Measurements from ENCODE around the gene KCNQ1OT1. TPM values are rescaled to one million over a fixed set of nuclear protein-coding genes. Genes with fewer than 3 reads are reported as not detected.

KCNQ1OT1 gene
- total RNA-seq, 2 donors from 2014 or later = 2.3 to 3.3 TPM

GRCh38 chr11:2706321-2706720 is 6.5 kb upstream of the KCNQ1OT1 start:
- Histone ChIP-seq H3K27ac (no peak overlapping the region), H3K27me3 (replicated peaks; ENCODE audit: insufficient read depth) (no peaks in the 10 kb centered on the region), H3K4me3 (no peak overlapping the region), H3K4me1 (ENCODE audit: control insufficient read depth in 1 of 2, low read depth in 2 of 2) (peaks cover 10 to 16% of the 10 kb centered on the region in 2 donors), H3K36me3 (no peaks in the 10 kb centered on the region), H3K9me3 (no peaks in the 10 kb centered on the region)
- DNase-seq (ENCODE audit: low spot score) = no peak
- TF ChIP-seq CTCF (IDR thresholded peaks at IDR 0.05) = no peak
- ATAC-seq (ENCODE audit: insufficient number of reproducible peaks, low FRiP score, low read depth) = no peak

GRCh38 chr11:2704896-2705606 is 5.3 kb upstream of the KCNQ1OT1 start:
- ATAC-seq (ENCODE audit: insufficient number of reproducible peaks, low FRiP score, low read depth) = no peak
- Histone ChIP-seq H3K4me1 (ENCODE audit: control insufficient read depth in 1 of 2, low read depth in 2 of 2) (peaks cover 10 to 16% of the 10 kb centered on the region in 2 donors), H3K4me3 (no peak overlapping the region), H3K27me3 (replicated peaks; ENCODE audit: insufficient read depth) (no peaks in the 10 kb centered on the region), H3K27ac (no peak overlapping the region), H3K36me3 (no peaks in the 10 kb centered on the region), H3K9me3 (no peaks in the 10 kb centered on the region)
- no peak for TF ChIP-seq CTCF (IDR thresholded peaks at IDR 0.05)
- no peak for DNase-seq (ENCODE audit: low spot score)

GRCh38 chr11:2704356-2704755 is 4.6 kb upstream of the KCNQ1OT1 start:
- H3K36me3 ChIP-seq = no peaks in the 10 kb centered on the region
- TF ChIP-seq CTCF (IDR thresholded peaks at IDR 0.05) = no peak
- ATAC-seq (ENCODE audit: insufficient number of reproducible peaks, low FRiP score, low read depth) (no peak), DNase-seq (ENCODE audit: low spot score) (no peak)
- no peaks in the 10 kb centered on the region for H3K9me3 ChIP-seq
- H3K4me3 ChIP-seq = no peak overlapping the region
- no peaks in the 10 kb centered on the region for H3K27me3 ChIP-seq (replicated peaks; ENCODE audit: insufficient read depth)
- peaks cover 8 to 12% of the 10 kb centered on the region in 2 donors for H3K4me1 ChIP-seq (ENCODE audit: control insufficient read depth in 1 of 2, low read depth in 2 of 2)
- no peak overlapping the region for H3K27ac ChIP-seq

- H3K4me1 ChIP-seq (ENCODE audit: control insufficient read depth in 1 of 2, low read depth in 2 of 2) = peaks cover 4 to 7% of the 10 kb centered on the region in 2 donors
- TF ChIP-seq CTCF (IDR thresholded peaks at IDR 0.05) = no peak
- ATAC-seq (ENCODE audit: insufficient number of reproducible peaks, low FRiP score, low read depth) = no peak
- no peak overlapping the region for H3K27ac ChIP-seq
- no peak for DNase-seq (ENCODE audit: low spot score)
- no peaks in the 10 kb centered on the region for H3K27me3 ChIP-seq (replicated peaks; ENCODE audit: insufficient read depth)
- H3K4me3 ChIP-seq = no peak overlapping the region
- no peaks in the 10 kb centered on the region for H3K36me3 ChIP-seq
- H3K9me3 ChIP-seq = no peaks in the 10 kb centered on the region
Measured at GRCh38 chr11:2703363-2704141, 3.8 kb upstream of the KCNQ1OT1 start.

- no peak for DNase-seq (ENCODE audit: low spot score)
- ATAC-seq (ENCODE audit: insufficient number of reproducible peaks, low FRiP score, low read depth) = no peak
- no peak overlapping the region for H3K4me3 ChIP-seq
- H3K4me1 ChIP-seq (ENCODE audit: control insufficient read depth in 1 of 2, low read depth in 2 of 2) = peaks cover 0 to 2% of the 10 kb centered on the region in 2 donors
- H3K9me3 ChIP-seq = no peaks in the 10 kb centered on the region
- TF ChIP-seq CTCF (IDR thresholded peaks at IDR 0.05) = no peak
- no peak overlapping the region for H3K27ac ChIP-seq
- no peaks in the 10 kb centered on the region for H3K36me3 ChIP-seq
- no peaks in the 10 kb centered on the region for H3K27me3 ChIP-seq (replicated peaks; ENCODE audit: insufficient read depth)
Measured at GRCh38 chr11:2702771-2703362, 3.1 kb upstream of the KCNQ1OT1 start.

All from thoracic aorta (tissue), 2 donors.